HG02970 (cell line): ENCODE measurements around the gene ITGB6.
A peak's percentile ranks its signal among the peaks of the same experiment; 100 is the strongest.
"Not testable (repeated sequence)": the region's sequence is repeated elsewhere in the genome, so short reads cannot be mapped to it uniquely, and the experiment has no call there.

Source experiments
- ATAC-seq: cut with Tn5 transposase; IDR thresholded peaks from one replicate; pipeline ENCODE4 v1.9.1; 2021; ENCODE audit warnings: mild to moderate bottlenecking, moderate library complexity, moderate number of reproducible peaks; ENCODE audit not compliant: unreplicated experiment, low FRiP score

The ITGB6 gene

GRCh38 chr2:160141419-160141818, 58.7 kb downstream of the ITGB6 start:
- no peak for ATAC-seq

GRCh38 chr2:160140471-160140870, 59.6 kb downstream of the ITGB6 start:
- no peak for ATAC-seq

GRCh38 chr2:160139991-160140390, 60.1 kb downstream of the ITGB6 start:
- ATAC-seq = no peak

- ATAC-seq = no peak
Observed at GRCh38 chr2:160139350-160139749, 60.7 kb downstream of the ITGB6 start.

GRCh38 chr2:160138406-160138805, 61.7 kb downstream of the ITGB6 start:
- no peak for ATAC-seq

GRCh38 chr2:160137464-160137863, 62.6 kb downstream of the ITGB6 start:
- no peak for ATAC-seq

- ATAC-seq = no peak
Observed at GRCh38 chr2:160132761-160133160, 67.3 kb downstream of the ITGB6 start.

GRCh38 chr2:160126756-160127155, 73.3 kb downstream of the ITGB6 start:
- ATAC-seq = no peak

- no peak for ATAC-seq
Observed at GRCh38 chr2:160126315-160126714, 73.8 kb downstream of the ITGB6 start.

- no peak for ATAC-seq
Observed at GRCh38 chr2:160125828-160126227, 74.2 kb downstream of the ITGB6 start.

GRCh38 chr2:160125366-160125765, 74.7 kb downstream of the ITGB6 start:
- ATAC-seq = no peak

GRCh38 chr2:160124571-160124970, 75.5 kb downstream of the ITGB6 start:
- no peak for ATAC-seq

- ATAC-seq = not testable (repeated sequence)
Observed at GRCh38 chr2:160114721-160115120, 85.4 kb downstream of the ITGB6 start.

- no peak for ATAC-seq
Observed at GRCh38 chr2:160114020-160114419, 86.1 kb downstream of the ITGB6 start.

GRCh38 chr2:160111951-160112798, 87.9 kb downstream of the ITGB6 start:
- ATAC-seq = peak; percentile 39

GRCh38 chr2:160110674-160111239, 89.3 kb downstream of the ITGB6 start:
- ATAC-seq = no peak

GRCh38 chr2:160109939-160110673, 90.0 kb downstream of the ITGB6 start:
- ATAC-seq = peak; percentile 72

GRCh38 chr2:160109243-160109642, 90.8 kb downstream of the ITGB6 start:
- ATAC-seq = no peak

GRCh38 chr2:160108646-160109045, 91.4 kb downstream of the ITGB6 start:
- no peak for ATAC-seq

- ATAC-seq = no peak
Observed at GRCh38 chr2:160105366-160105765, 94.7 kb downstream of the ITGB6 start.

GRCh38 chr2:160104115-160104514, 96.0 kb downstream of the ITGB6 start:
- no peak for ATAC-seq
